ENCODE results near the gene IMMT. TPM values are rescaled to one million over a fixed set of nuclear protein-coding genes. Genes with fewer than 3 reads are reported as not detected.
"Not testable (repeated sequence)": the region's sequence is repeated elsewhere in the genome, so short reads cannot be mapped to it uniquely, and the experiment has no call there.

The IMMT gene
- total RNA-seq, 1 donor from 2014 or later = 91.6 TPM

DNA sequence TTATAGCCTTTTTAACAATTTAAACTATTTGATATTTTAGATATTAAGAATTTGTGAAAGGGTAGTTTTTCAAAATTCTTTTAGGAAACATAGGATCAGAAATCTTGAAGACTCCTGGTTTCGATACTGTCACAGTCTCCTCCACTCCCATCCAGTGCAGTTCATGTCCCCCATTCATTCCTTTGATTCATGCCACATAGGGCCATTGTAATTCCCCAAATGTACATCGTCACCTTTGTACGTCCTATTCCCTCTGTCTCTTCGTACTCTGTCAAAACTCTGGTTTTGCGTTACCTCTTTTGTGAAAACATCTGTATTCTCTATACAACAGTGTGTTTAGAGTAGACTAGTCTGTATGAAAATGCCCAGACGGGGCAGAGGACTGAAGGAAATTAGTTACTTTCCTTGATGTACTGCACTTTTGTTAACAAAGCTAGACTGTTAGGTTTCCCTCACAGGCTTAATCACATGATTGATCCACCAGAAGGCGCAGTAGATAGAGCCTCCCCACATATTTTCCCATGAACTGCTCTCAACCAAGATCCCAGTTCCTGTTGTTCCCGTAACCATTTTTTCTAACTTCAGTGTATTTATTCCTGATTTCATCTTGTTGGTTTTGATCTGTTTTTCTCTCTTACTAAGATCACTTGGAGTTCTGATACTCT is 6.5 kb upstream of the IMMT start:
- DNase-seq (ENCODE audit: low spot score) = no peak

DNA sequence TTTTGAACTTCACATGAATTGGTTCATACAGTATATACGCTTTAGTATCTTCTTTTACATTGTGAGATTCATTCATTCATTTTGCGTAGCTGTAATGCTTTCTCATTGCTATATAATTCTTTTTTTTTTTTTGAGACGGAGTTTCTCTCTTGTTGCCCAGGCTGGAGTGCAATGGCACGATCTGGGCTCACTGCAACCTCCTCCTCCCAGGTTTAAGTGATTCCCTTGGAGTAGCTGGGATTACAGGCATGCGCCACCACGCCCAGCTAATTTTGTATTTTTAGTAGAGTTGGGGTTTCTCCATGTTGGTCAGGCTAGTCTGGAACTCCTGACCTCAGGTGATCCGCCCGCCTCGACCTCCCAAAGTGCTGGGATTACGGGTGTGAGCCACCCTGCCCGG is 5.3 kb upstream of the IMMT start:
- DNase-seq (ENCODE audit: low spot score) = not testable (repeated sequence)

DNA sequence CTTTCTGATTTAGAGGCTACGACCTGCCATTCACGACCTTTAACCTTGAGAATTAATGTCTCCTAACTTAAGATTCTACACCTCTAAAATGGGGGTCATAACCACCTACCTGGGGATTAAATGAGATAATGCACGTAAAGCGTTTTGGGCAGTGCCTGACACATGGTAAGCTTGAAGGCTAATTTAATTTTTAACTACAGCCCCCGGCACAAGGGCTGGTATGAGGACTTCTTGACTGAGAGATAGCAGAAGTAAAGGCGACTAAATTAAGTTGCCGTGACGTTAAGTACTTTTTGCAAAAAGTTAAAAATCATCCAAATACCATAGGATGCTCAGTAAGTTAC is 4.5 kb upstream of the IMMT start:
- DNase-seq (ENCODE audit: low spot score) = no peak

DNA sequence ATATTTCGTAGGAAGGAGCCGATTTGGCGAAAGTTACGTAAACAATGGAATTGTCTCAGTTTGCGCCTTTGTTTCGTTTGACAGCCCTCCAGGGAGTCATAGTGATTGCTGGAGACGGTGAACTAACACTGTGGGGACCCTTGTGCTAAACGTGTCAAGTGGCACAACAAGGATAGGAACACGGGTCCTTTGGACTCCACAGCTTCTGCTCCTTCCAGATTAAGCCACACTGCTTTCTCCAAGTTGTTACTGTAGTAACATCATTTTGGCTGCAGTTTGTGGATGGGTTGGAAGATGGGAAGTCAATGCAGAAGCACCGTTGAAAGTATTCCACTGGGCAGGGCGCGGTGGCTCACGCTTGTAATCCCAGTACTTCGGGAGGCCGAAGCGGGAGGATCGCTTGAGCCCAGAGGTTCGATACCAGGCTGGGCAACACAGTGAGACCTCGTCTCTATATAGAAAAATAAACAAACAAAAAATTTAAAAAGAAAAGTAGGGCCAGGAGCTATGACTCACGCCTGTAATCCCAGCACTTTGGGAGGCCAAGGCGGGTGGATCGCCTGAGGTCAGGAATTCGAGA is 636 bp upstream of the IMMT start:
- no peak for DNase-seq (ENCODE audit: low spot score)

DNA sequence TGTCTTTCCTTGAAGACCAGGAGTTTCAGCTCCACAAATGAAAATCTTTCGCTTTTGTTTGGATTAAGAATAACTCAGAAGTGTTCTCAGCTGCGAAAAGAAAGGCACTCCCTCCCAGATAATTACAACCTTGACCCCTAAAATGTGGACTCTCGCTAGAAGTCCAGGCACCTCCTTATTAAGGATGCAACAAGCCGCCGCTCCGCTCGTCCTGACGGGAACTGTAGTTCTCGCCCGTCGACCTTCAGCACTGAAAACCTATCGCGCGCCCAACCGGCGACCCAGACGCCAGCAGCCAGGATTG is 559 bp downstream of the IMMT start:
- DNase-seq (ENCODE audit: low spot score) = no peak

DNA sequence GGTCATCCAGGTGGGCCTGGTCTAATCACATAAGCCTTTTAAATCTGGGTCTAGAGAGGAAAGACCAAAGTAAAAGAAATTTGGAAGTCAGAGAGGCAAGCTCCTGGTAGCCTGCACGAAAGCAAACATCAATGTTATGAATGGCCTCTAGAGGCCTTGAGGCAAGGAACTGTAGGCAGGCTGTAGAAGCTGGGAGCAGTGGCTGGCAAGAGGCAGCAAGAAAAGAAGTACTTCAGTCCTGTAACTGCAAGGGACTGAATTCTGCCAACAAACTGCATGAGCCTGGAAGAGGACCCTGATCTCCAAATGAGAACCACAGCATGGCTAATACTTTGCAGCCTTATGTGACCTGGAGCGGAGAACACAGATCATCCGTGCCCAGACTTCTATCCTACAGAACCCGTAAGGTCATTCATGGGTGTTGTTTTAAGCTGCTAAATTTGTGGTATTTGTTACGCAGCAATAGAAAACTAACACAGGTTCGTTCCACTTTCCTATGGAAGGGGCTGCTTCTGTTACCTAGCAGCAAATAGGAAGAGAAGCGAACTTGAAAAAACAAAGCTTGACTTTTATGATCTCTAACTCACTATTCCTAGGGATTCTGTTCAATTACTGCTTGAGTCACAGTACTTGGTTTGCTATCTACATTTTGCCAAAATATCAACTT is 1.2 kb downstream of the IMMT start:
- no peak for DNase-seq (ENCODE audit: low spot score)

DNA sequence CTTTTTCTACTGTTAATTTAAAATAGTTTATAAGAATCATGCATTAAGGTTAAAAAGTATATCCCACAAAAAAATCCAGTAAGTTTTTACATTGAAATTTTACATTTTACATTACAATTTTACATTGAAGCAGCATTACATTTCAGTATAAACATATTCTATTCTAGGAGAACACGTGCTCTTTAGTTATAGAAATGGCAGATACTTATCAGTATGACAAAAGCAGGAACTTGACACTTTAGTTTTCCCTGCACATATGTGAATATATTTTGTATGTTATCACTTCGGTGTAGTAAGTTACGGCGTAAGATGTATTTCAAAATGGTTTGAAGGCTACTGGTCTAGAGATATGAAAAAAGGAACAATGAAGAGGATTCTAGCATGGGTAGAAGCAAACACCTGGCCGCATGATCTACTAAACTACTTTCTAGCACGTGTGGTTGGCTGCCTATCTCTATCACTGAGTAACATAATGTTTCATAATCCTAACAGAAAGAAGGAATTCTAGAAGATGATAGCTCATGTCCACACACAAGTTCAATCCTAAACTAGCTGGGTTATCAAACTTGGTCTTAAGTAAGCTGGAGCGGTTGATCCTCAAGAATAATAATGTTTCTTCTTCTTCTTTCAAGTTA is 5.4 kb downstream of the IMMT start:
- no peak for DNase-seq (ENCODE audit: low spot score)

DNA sequence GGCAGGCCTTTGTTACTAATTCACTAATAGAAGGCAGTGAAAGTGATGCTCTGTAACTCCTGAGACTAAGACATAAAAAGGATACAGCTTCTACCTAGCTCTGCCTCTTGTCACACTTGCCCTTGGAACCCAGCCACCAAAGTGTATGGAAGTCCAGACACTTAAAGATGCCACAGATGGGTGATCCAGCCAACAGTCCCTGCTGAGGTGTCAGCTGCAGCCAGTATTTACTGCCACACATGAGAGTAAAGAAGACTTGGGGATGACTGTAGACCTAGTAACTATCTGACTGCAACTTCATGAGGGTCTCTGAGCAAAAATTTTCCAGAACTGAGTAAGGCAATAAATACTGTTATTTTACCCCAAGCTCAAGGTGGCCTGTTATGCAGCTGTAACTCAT is 8.8 kb downstream of the IMMT start:
- no peak for DNase-seq (ENCODE audit: low spot score)

DNA sequence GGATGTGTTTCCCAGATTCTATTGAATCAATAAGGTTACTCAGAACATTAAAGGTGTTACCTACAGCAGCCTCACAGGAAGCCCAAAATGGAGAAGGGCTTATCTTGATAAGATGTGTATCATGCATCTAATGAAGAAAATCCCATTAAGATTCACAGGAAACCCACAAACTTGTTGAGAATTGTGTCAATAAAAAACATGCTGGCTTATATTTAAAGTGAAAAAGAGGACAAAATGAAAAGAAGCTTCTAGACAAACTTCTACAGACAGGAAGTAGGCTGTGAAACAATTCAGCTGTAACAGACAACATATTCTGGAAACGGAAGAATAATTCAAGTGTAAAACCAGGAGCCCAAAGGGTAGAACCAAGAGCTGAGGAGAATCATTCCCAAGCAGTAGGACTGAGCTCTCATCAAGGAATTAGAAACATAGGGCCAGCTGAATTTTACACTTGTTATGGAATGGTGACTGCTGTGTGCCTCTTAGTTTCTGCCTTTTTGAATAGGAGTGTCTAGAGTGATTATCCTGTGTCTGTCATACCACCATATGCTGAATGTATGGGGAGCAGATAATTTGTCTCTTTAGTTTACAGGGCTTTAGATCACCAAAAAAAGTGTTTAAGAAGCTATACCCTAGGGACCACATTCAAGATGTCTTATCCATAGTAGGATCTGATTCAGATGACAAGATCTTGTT is 9.6 kb downstream of the IMMT start:
- no peak for DNase-seq (ENCODE audit: low spot score)

DNA sequence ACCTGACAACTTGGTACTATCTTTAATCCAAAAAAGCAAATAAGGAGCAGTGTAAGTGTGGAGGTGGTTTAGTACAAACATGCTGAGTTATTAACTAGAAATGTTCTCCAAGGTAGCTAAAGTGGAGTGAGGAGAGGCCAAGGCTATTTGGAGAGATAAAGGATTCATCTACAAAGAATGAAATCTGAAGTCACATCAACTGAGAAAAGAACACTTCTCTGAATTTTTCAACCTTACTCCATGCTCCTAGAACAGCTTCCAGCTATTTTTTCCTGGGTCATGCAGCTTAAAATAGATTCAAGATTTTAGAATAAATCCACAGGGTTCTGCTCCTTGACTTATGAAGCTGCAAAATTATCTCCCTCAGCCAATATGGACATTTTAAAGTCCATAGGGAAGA is 18.7 kb downstream of the IMMT start:
- no peak for DNase-seq (ENCODE audit: low spot score)

DNA sequence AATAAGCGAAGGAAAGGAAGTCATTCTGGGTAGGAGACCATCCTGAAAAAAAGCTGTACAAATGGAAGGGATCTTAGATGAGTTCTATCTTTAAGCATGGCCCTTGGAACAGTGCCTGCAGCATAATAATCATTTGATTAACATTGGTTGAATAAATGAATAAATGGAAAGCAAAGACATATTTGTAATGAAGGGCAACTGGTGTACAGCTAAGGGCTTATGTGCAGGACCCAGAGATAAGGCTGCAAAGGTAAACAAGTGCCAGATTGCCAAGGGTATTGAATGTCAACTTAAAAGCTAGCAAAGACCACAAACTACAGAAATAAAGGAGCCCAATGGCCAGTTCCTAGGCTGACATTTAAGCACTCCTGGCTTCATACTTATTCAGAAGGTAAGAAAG is 19.4 kb downstream of the IMMT start:
- DNase-seq (ENCODE audit: low spot score) = no peak

DNA sequence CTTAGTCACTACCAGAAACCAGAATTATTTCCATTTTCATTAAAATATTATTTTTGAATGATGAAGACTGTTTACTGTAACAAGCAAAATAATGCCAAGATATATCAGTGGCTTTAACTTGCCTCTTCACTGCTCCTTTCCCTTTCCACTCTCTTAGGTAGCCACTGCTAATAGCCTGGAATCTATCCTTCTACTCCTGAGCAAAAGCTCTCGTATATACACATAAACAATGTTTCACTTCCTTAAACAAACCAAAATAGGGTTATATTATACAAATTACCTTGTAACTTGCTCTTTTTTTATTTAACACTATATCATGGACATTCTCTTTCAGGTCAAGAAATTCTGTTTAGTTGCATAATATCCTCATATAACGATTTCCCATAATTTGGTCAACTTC is 20.8 kb downstream of the IMMT start:
- no peak for DNase-seq (ENCODE audit: low spot score)

DNA sequence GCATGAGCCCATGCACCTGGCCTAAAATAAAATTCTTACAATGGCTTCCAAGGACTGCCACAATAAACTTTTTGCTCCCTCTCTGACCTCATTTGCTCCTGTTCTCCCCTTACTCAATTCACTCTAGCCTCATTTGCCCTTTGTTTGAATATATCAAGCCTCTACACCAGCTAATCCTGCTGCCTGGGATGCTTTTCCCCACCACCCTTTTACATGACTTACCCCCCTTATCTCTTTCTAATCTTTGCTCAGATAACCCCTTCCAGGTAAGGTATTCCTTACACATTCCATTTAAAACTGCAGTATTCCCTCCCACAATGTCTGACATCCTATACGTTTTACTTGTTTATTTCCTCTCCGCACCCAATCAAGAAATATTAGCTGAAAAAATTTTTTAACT is 22.7 kb downstream of the IMMT start:
- no peak for DNase-seq (ENCODE audit: low spot score)

DNA sequence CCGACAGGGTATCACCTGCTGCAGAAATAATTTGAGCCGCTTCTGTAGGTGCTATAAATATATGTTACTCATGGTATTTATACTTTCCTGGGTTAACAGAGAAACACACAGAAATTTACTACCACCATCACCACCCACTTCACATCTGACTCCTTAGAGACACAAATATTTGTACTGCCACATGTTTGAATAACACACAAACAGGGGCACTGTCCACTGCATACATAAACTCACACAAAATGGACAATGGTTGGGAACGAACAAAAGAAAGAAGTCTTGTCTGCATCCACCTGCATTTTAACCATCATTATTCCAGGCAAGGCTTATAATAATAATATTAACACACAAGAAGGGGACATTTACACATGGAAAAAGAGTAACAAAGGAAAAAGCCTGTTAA is 24.0 kb downstream of the IMMT start:
- DNase-seq (ENCODE audit: low spot score) = no peak

DNA sequence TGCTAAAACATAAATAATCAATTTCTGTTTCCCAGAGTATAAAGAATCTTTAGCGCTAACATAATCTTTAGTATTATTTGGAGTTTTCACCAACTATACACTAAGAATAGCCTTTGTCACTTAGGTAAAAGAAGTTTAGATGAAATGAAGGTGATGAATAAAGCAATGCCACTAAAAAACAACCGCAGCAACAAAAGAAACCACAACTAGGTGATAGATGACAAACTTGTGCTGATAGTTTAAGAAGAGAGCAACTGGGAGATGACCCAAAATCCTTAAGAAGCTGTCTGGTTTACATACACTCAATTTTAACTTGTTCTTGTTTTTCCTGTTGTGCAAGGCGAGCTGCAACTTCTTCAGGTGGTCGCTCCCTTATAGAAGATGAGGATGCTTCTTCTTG is 24.8 kb downstream of the IMMT start:
- no peak for DNase-seq (ENCODE audit: low spot score)

DNA sequence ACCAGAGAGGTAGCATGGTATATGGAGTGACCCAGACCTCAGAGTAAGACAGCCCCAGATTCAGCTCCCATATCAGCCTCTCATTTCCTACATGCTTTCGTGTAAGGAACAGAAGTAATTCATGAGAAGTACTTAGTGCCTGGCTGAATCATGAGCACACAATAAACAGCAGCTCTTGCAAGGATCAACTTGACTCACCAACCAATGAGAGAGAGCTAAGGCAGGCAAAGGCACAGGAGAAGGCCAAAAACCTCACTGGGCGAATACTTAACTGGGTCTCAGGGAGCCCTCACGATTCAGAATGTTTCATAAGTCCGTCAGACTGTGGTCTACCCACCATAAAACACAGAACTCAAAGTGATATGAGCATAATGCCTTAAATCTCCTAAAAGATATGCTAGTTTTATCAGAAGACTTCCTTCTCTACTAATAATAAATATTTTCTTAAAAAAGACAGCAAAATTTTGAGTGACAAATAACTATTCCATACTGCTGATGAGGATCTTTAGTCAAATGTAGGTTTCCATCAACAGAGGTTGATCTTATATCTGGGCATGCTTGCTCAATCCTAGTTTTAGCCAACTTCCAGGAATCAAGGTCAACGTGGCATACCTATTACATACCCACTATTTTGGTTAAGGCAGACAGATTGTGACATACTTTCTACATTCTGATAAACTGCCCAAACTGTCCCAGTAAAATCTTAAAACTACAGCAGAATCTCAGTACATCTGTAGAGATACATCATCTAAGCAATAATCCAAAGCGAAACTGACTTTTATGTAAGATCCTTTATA is 34.9 kb downstream of the IMMT start:
- no peak for DNase-seq (ENCODE audit: low spot score)

DNA sequence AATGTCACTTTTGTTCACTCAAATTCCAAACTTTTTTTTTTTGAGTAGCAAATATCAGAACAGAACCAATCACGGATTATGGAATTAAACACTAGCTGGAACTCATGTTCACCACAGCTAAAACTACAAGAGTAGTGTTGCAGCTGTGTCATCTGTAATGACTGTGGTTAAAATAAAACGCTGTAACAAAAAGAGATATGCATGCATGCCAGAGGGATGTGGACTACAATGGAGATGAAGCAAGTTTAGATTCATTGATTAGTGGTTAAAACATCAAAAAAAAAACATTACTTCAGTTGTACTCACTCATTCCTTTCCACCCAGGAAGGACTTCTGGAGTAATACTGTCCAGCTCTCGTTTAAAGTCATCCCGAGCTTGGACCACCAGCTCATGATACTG is 37.0 kb downstream of the IMMT start:
- no peak for DNase-seq (ENCODE audit: low spot score)

DNA sequence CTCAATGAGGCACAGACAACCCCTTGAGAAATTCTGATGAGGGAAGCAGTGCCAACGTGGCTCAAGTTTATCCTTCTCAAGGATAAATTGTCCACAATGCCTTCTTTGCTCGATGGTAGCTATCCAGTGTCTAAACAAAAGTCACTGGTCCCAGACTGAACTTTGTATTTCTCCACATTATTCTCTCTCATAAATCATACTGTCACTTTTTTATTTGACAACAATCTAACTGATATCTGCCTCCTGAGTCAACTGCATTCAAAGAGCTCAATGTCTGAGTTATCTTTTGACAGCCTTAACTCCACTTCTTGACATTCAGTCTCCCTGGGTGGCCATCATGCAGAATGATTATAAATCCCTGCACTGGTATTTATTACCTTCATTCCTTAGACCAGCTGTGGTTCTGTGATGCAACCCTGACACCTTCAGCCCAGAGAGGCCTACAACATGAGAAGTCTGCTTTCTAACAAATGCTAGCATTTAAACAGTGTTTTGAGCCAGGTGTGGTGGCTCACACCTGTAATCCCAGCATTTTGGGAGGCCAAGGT is 38.2 kb downstream of the IMMT start:
- DNase-seq (ENCODE audit: low spot score) = no peak

DNA sequence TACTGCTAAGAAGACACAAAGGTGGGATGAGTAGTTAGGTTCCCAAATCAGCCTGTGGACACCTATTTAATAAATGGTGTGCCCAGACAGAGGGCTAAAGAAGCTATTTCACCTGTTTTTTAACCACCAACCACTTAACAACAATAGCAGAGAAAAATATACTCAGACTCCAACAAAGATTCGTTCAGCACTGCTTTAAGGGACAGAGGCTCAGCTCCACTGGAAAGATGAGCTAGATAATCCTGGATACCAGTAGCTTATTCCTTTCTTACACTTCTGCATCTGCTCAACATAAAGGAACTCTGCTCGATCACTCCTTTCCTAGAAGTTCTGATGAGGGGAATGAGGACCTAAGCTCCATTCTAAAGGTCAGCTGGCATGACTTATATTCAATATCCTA is 44.8 kb downstream of the IMMT start:
- DNase-seq (ENCODE audit: low spot score) = no peak

DNA sequence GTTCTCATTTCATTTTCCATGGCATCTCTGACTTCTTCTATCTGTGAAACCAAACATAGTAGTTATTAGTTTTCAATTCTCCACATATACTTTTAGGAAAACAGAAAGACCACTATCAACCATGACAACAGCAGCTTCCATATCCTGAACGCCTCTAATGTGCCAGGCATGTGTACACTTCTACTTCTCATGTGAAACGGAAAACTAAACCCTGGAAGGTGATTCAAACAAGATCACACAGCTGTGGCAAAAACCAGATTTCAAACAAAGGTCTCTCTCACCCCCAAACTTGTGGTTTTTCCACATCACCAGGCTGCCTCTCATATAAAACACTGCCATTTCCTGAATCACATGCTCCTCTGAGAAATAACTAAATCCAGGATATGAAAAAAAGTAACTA is 47.5 kb downstream of the IMMT start:
- DNase-seq (ENCODE audit: low spot score) = no peak

DNA sequence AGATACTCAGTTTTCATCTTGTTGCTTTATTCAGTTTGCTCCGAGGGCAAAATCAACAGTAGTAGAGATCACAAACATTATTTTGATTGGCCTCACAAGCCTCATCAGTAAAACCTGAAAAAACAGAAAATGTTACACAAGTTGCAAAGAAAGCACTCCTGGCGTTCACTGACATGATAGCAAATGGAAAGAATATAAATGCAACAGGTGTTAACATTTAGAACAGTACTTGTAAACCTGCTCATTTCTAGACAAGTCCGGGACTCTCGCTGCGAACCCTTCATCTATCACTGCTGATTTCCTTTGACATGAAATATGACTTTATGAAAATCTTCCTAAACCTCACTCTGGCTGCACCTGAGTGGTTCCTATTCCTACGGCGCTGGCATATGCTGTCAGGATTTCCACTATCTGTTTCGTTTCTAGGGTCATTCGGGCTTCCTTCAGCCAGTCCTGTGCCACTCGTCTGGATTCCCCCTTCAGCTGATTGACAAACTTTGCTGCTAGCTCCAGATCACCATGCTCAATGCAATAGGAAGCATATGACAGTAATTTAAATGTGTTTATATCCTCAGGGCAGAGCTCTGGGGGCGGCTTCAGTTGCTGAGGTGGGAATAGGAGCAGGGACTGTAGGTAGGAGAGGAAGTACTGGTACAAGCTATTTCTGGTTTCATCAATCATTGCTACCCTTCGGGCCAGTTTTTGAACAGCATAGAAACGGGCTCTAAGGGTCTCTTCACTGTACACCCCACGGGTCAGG is 51.2 kb downstream of the IMMT start:
- no peak for DNase-seq (ENCODE audit: low spot score)

All from ureter (tissue), 1 donor.